IMR-90 (cell line): Measurements from ENCODE around the gene SRP9. TPM values are rescaled to one million over a fixed set of nuclear protein-coding genes. Genes with fewer than 3 reads are reported as not detected.
"Not testable (repeated sequence)": the region's sequence is repeated elsewhere in the genome, so short reads cannot be mapped to it uniquely, and the experiment has no call there.

Experiments used
- ATAC-seq: fragments of 200-7000 bp; cut with Tn5 transposase; 2 replicates; pipeline ENCODE4 v1.9.1; 2020; ENCODE audit warnings: low read depth, mild to moderate bottlenecking, moderate library complexity
- BruUV-seq: library from RNA; stranded (reverse); fragments of 400-500 nt; replicated peaks from 2 replicates; lab custom pipeline; 2021; lab: Mats Ljungman, UMichigan
- CTCF ChIA-PET: fragments of 300-600 bp; formaldehyde crosslinking; extraction: SDS; loops from one replicate; lab custom pipeline; 2021; ENCODE audit warnings: antibody characterized with exemption; lab: Yijun Ruan, JAX
- POLR2A ChIA-PET: fragments of 300-600 bp; sonication (Branson Sonifier 250); formaldehyde crosslinking; loops from one replicate; lab custom pipeline; 2022; ENCODE audit warnings: antibody characterized with exemption; ENCODE audit not compliant: unreplicated experiment; lab: Charles Lee
- DNase-seq: peaks from one replicate; pipeline ENCODE4 v3.0.0; 2013
- H2AFZ ChIP-seq: replicated peaks from 2 replicates; pipeline ENCODE3; 2013; ENCODE audit warnings: low read length, mild to moderate bottlenecking; ENCODE audit not compliant: poor library complexity
- H2AK5ac ChIP-seq: 2 replicates; pipeline ENCODE4 v1.6.1; 2013; ENCODE audit warnings: low read depth, low read length, inconsistent platforms
- H2AK9ac ChIP-seq: replicated peaks from 2 replicates; pipeline ENCODE3; 2013; ENCODE audit warnings: mild to moderate bottlenecking, low read depth, low read length, moderate library complexity; ENCODE audit not compliant: poor library complexity
- H2BK120ac ChIP-seq: 2 replicates; pipeline ENCODE4 v1.6.1; 2013; ENCODE audit warnings: low read depth, low read length, inconsistent platforms
- H2BK15ac ChIP-seq: 3 replicates; pipeline ENCODE4 v1.6.1; 2013; ENCODE audit warnings: low read depth, low read length, inconsistent platforms
- H2BK20ac ChIP-seq: 2 replicates; pipeline ENCODE4 v1.6.1; 2013; ENCODE audit warnings: low read depth, mild to moderate bottlenecking, inconsistent platforms, low read length, moderate library complexity
- H2BK5ac ChIP-seq: 2 replicates; pipeline ENCODE4 v1.6.1; 2013; ENCODE audit warnings: mild to moderate bottlenecking, low read depth, low read length, inconsistent platforms; ENCODE audit not compliant: poor library complexity, severe bottlenecking
- H3K14ac ChIP-seq: replicated peaks from 2 replicates; pipeline ENCODE4 v1.6.1; 2013; ENCODE audit warnings: low read depth, low read length, inconsistent platforms
- H3K18ac ChIP-seq: 2 replicates; pipeline ENCODE4 v1.6.1; 2013; ENCODE audit warnings: low read depth, low read length, control low read depth
- H3K23ac ChIP-seq: 2 replicates; pipeline ENCODE4 v1.6.1; 2013; ENCODE audit warnings: low read depth, low read length, inconsistent platforms
- H3K27ac ChIP-seq: 2 replicates; pipeline ENCODE4 v1.5.1; 2013; ENCODE audit warnings: mild to moderate bottlenecking, control low read depth, low read length; ENCODE audit not compliant: insufficient read depth
- H3K27me3 ChIP-seq: 2 replicates; pipeline ENCODE4 v1.6.1; 2013; ENCODE audit warnings: low read length; ENCODE audit not compliant: control insufficient read depth, insufficient read depth
- H3K36me3 ChIP-seq: 2 replicates; pipeline ENCODE4 v1.6.1; 2013; ENCODE audit warnings: low read length, mixed read lengths; ENCODE audit not compliant: control insufficient read depth, insufficient read depth
- H3K4ac ChIP-seq: 2 replicates; pipeline ENCODE4 v1.6.1; 2013; ENCODE audit warnings: low read depth, low read length, inconsistent platforms
- H3K4me1 ChIP-seq: 2 replicates; pipeline ENCODE4 v1.6.1; 2013; ENCODE audit warnings: low read length, mixed read lengths; ENCODE audit not compliant: control insufficient read depth, insufficient read depth
- H3K4me2 ChIP-seq: 2 replicates; pipeline ENCODE4 v1.6.1; 2013; ENCODE audit warnings: low read depth, mild to moderate bottlenecking, control low read depth, low read length, moderate library complexity
- H3K4me3 ChIP-seq: 2 replicates; pipeline ENCODE4 v1.5.1; 2013; ENCODE audit warnings: low read depth, mild to moderate bottlenecking, control low read depth, low read length, moderate library complexity; ENCODE audit not compliant: insufficient read depth
- H3K56ac ChIP-seq: 2 replicates; pipeline ENCODE4 v1.6.1; 2013; ENCODE audit warnings: low read length, inconsistent platforms; ENCODE audit not compliant: insufficient read depth; ENCODE audit errors: extremely low read depth
- H3K79me1 ChIP-seq, 2 experiments: 2 replicates each; pipeline ENCODE4 v1.6.1; 2013; ENCODE audit warnings: low read length in 2 of 2, inconsistent platforms in 1 of 2, low read depth in 1 of 2
- H3K9ac ChIP-seq: 2 replicates; pipeline ENCODE4 v1.6.1; 2013; ENCODE audit warnings: low read depth, low read length, control low read depth
- H3K9me1 ChIP-seq: 2 replicates; pipeline ENCODE4 v1.6.1; 2013; ENCODE audit warnings: low read length, inconsistent platforms; ENCODE audit not compliant: insufficient read depth
- H3K9me3 ChIP-seq: 2 replicates; pipeline ENCODE4 v1.6.1; 2013; ENCODE audit warnings: low read length; ENCODE audit not compliant: control insufficient read depth, insufficient read depth
- H4K20me1 ChIP-seq: 2 replicates; pipeline ENCODE4 v1.6.1; 2013; ENCODE audit warnings: low read length, inconsistent platforms; ENCODE audit not compliant: insufficient read depth
- H4K5ac ChIP-seq: 2 replicates; pipeline ENCODE4 v1.6.1; 2013; ENCODE audit warnings: mild to moderate bottlenecking, low read depth, low read length, control low read depth
- H4K8ac ChIP-seq, 2 experiments: 2 replicates each; pipeline ENCODE4 v1.6.1; 2013; ENCODE audit warnings: low read depth in 2 of 2, low read length in 2 of 2, control low read depth in 1 of 2, inconsistent platforms in 1 of 2
- H4K91ac ChIP-seq: 2 replicates; pipeline ENCODE4 v1.6.1; 2013; ENCODE audit warnings: low read depth, low read length, inconsistent platforms; ENCODE audit not compliant: insufficient read depth
- BHLHE40 ChIP-seq: fragments of 150-350 bp; IDR thresholded peaks from 2 replicates; pipeline ENCODE4 v1.6.1; 2016; ENCODE audit warnings: mild to moderate bottlenecking, low read depth, low read length
- CHD1 ChIP-seq: IDR thresholded peaks from 2 replicates; pipeline ENCODE4 v1.6.1; 2012; ENCODE audit warnings: low read depth, low read length, improper control_type of control experiment
- ELK1 ChIP-seq: fragments of 150-350 bp; IDR thresholded peaks from 2 replicates; pipeline ENCODE4 v1.6.1; 2016; ENCODE audit warnings: low read depth, mild to moderate bottlenecking, low read length, moderate library complexity, borderline replicate concordance
- MAFK ChIP-seq: IDR thresholded peaks from 2 replicates; pipeline ENCODE4 v1.6.1; 2012; ENCODE audit warnings: low read depth, low read length, improper control_type of control experiment
- NFE2L2 ChIP-seq: fragments of 150-350 bp; IDR thresholded peaks from 2 replicates; pipeline ENCODE4 v1.6.1; 2016; ENCODE audit warnings: low read depth, mild to moderate bottlenecking, low read length
- POLR2A ChIP-seq: IDR thresholded peaks from 2 replicates; pipeline ENCODE4 v1.6.1; 2012; ENCODE audit warnings: mild to moderate bottlenecking, low read depth, low read length
- SMC3 ChIP-seq: fragments of 150-350 bp; IDR thresholded peaks from 2 replicates; pipeline ENCODE4 v1.6.1; 2016; ENCODE audit warnings: low read depth, mild to moderate bottlenecking, antibody characterized with exemption, low read length, moderate library complexity
- USF2 ChIP-seq: fragments of 150-350 bp; IDR thresholded peaks from 2 replicates; pipeline ENCODE4 v1.6.1; 2017; ENCODE audit warnings: mild to moderate bottlenecking, antibody characterized with exemption, low read length, low read depth
- WGBS, 2 experiments: methylation state at CpG; one replicate each; pipeline versions ENCODE4 v1.1.5 to v1.1.7; 2013; ENCODE audit warnings: missing lambda C conversion rate in 2 of 2; ENCODE audit not compliant: insufficient read length in 1 of 2; ENCODE audit errors: extremely low coverage in 2 of 2; 5-methylcytosine and 5-hydroxymethylcytosine counted together
- dilution Hi-C: fragments of 300-500 bp; cut with HindIII; formaldehyde crosslinking; loops from one replicate; pipeline ENCODE4 v1.14.3; 2018; ENCODE audit warnings: low sequenced_read_pairs; ENCODE audit not compliant: unreplicated experiment
- in situ Hi-C: fragments of 300-500 bp; cut with MboI; formaldehyde crosslinking; loops from 3 replicates; pipeline ENCODE4 v1.14.3; 2019; ENCODE audit warnings: low sequenced_read_pairs, inconsistent platforms, mixed read lengths
- intact Hi-C: fragments of 100-400 bp; cut with micrococcal nuclease; formaldehyde crosslinking; loops from 2 replicates; pipeline ENCODE4 v1.10.0; 2022
- polyA plus RNA-seq, 3 experiments: library from polyadenylated mRNA; depleted of rRNA; stranded (reverse); fragments of >200 nt; gene quantifications; 2 replicates each; pipeline ENCODE4 v1.2.3, GENCODE V29; 2012; ENCODE audit warnings: low replicate concordance in 1 of 3
- total RNA-seq: library from RNA; depleted of rRNA; stranded (reverse); fragments of >200 nt; gene quantifications from 2 replicates; pipeline ENCODE4 v1.2.3, GENCODE V29; 2012

The SRP9 gene
- total and polyA plus RNA-seq, 2 of the 4 experiments (the other 2 are of a cell fraction) = 230 to 295 TPM

- dilution Hi-C loops (no loop called here), in situ Hi-C loops (no loop called here), intact Hi-C loops (loop anchor here (1.0 kb wide), 1 partner anchor 132 kb away; no protein-coding TSS in a partner anchor)
- Histone ChIP-seq H2AK9ac (no peak overlapping the region), H3K4me2 (no peak overlapping the region), H3K4me1 (no peaks in the 10 kb centered on the region), H3K79me1 (peaks cover 3 to 18% of the 10 kb centered on the region in 2 experiments; a peak in 3 of 4 replicates), H3K9me1 (peaks cover 7% of the 10 kb centered on the region; the same call in 1 of the 2 replicates), H3K4ac (no peak overlapping the region), H3K4me3 (no peak overlapping the region), H2BK120ac (no peak overlapping the region), H2AFZ (no peak overlapping the region), H3K23ac (peak overlapping the region; percentile 22; the same call in 1 of the 2 replicates), H3K18ac (no peak overlapping the region), H3K36me3 (peaks cover 9% of the 10 kb centered on the region), H2AK5ac (no peak overlapping the region), H4K5ac (no peak overlapping the region), H2BK15ac (no peak overlapping the region), H2BK20ac (no peak overlapping the region), H3K56ac (no peak overlapping the region), H3K9me3 (no peaks in the 10 kb centered on the region), H3K9ac (no peak overlapping the region), H3K27ac (no peak overlapping the region), H3K27me3 (no peaks in the 10 kb centered on the region), H3K14ac (no peak overlapping the region), H4K91ac (no peak overlapping the region), H4K8ac (no peak overlapping the region), H4K20me1 (peaks cover 28% of the 10 kb centered on the region), H2BK5ac (no peak overlapping the region)
- ChIA-PET POLR2A (no interaction called here), CTCF (no interaction called here)
- WGBS, 2 experiments = no CpG with 5 or more reads among the region's 1 CpG
- TF ChIP-seq MAFK = no peak
- no peak for TF ChIP-seq USF2
- TF ChIP-seq ELK1 = no peak
- TF ChIP-seq BHLHE40 = no peak
- no peak for TF ChIP-seq NFE2L2
- TF ChIP-seq POLR2A = no peak
- TF ChIP-seq CHD1 = no peak
- no peak for TF ChIP-seq SMC3
- ATAC-seq = no peak
- BruUV-seq = no TSS peak
- DNase-seq = no peak
These were observed 3.0 kb downstream of the SRP9 start for GRCh38 chr1:225780630-225781029.

GRCh38 chr1:225789142-225789541, 11.5 kb downstream of the SRP9 start:
- H4K20me1 ChIP-seq, H2BK20ac ChIP-seq, H3K4me2 ChIP-seq, BruUV-seq, H2BK5ac ChIP-seq, H4K91ac ChIP-seq, H3K27me3 ChIP-seq, H3K18ac ChIP-seq, H3K14ac ChIP-seq, H3K27ac ChIP-seq, H3K9me3 ChIP-seq, H3K56ac ChIP-seq, H2AK9ac ChIP-seq, in situ Hi-C loops, H3K4me1 ChIP-seq, CTCF ChIA-PET, H4K8ac ChIP-seq, DNase-seq, H2BK15ac ChIP-seq, H2AK5ac ChIP-seq, H3K9me1 ChIP-seq, H3K9ac ChIP-seq, H3K4me3 ChIP-seq, intact Hi-C loops, H4K5ac ChIP-seq, ATAC-seq, H3K4ac ChIP-seq, dilution Hi-C loops, H2BK120ac ChIP-seq, H2AFZ ChIP-seq, POLR2A ChIA-PET, H3K23ac ChIP-seq: not testable (repeated sequence)
- Histone ChIP-seq H3K79me1 (peaks cover 9 to 17% of the 10 kb centered on the region in 2 experiments; a peak in 3 of 4 replicates), H3K36me3 (peaks cover 41% of the 10 kb centered on the region)
- WGBS, 2 experiments = no CpG with 5 or more reads among the region's 3 CpGs
